SU-DHL-6 (cell line): ENCODE measurements around the gene HDAC7.
A peak's percentile ranks its signal among the peaks of the same experiment; 100 is the strongest.

Experiments used
- H2AFZ ChIP-seq: fragments of 200-600 bp; sonication (generic); 2 replicates; pipeline ENCODE4 v1.6.1; 2014; ENCODE audit warnings: low read depth, mild to moderate bottlenecking, moderate library complexity, mixed read lengths, antibody characterized with exemption, low read length; ENCODE audit not compliant: severe bottlenecking
- H3F3A ChIP-seq: fragments of 200-600 bp; shearing (Covaris generic); 2 replicates; pipeline ENCODE4 v1.6.0; 2016; ENCODE audit warnings: antibody characterized with exemption, mild to moderate bottlenecking; ENCODE audit not compliant: insufficient read depth
- H3K27ac ChIP-seq: fragments of 200-600 bp; sonication (generic); 2 replicates; pipeline ENCODE4 v1.5.1; 2016; ENCODE audit warnings: low read depth, mild to moderate bottlenecking, low read length, moderate library complexity, mixed read lengths
- H3K27me3 ChIP-seq: fragments of 200-600 bp; sonication (generic), shearing (Covaris generic); 2 replicates; pipeline ENCODE4 v1.6.0; 2014; ENCODE audit warnings: mild to moderate bottlenecking, low read length
- H3K36me3 ChIP-seq: fragments of 200-600 bp; sonication (generic); 2 replicates; pipeline ENCODE4 v1.6.1; 2014; ENCODE audit warnings: mild to moderate bottlenecking, low read length, mixed read lengths
- H3K4me2 ChIP-seq: fragments of 300-600, 200-600 bp; shearing (Covaris generic), sonication (generic); 2 replicates; pipeline ENCODE4 v1.6.0; 2014; ENCODE audit warnings: low read length, low read depth, mild to moderate bottlenecking; ENCODE audit not compliant: poor library complexity, severe bottlenecking
- H3K4me3 ChIP-seq: fragments of 200-600 bp; sonication (generic); 2 replicates; pipeline ENCODE4 v1.5.1; 2014; ENCODE audit warnings: antibody characterized with exemption, low read length, mild to moderate bottlenecking, mixed read lengths; ENCODE audit not compliant: insufficient read depth, poor library complexity, severe bottlenecking
- H3K79me2 ChIP-seq: fragments of 200-600 bp; sonication (generic); 2 replicates; pipeline ENCODE4 v1.6.1; 2014; ENCODE audit warnings: mild to moderate bottlenecking, low read length, moderate library complexity; ENCODE audit not compliant: insufficient read depth
- H3K9ac ChIP-seq: fragments of 200-600 bp; sonication (generic); 2 replicates; pipeline ENCODE4 v1.7.0; 2014; ENCODE audit warnings: mild to moderate bottlenecking, low read length
- H3K9me2 ChIP-seq: fragments of 200-600 bp; sonication (generic); replicated peaks from 2 replicates; pipeline ENCODE4 v1.6.1; 2014; ENCODE audit warnings: low read length; ENCODE audit not compliant: insufficient read depth
- H3K9me3 ChIP-seq: fragments of 200-600 bp; sonication (generic); 2 replicates; pipeline ENCODE4 v1.6.1; 2014; ENCODE audit warnings: low read length, mixed read lengths; ENCODE audit not compliant: insufficient read depth
- H4K20me1 ChIP-seq: fragments of 200-600 bp; sonication (generic); 2 replicates; pipeline ENCODE4 v1.6.1; 2014; ENCODE audit warnings: low read depth, mild to moderate bottlenecking, antibody characterized with exemption, low read length, moderate library complexity, mixed read lengths
- EZH2phosphoT487 ChIP-seq: fragments of 200-600 bp; sonication (generic), shearing (Covaris generic); conservative IDR thresholded peaks from 2 replicates; pipeline ENCODE4 v1.6.1; 2018; ENCODE audit warnings: mild to moderate bottlenecking, antibody characterized with exemption, low read length, moderate library complexity, mixed read lengths
- TF ChIP-seq, protein P1 (sequence below): fragments of 200-600 bp; sonication (generic); IDR thresholded peaks from one replicate; pipeline ENCODE4 v1.5.1; 2017; ENCODE audit warnings: antibody characterized with exemption, mild to moderate bottlenecking, low read length, moderate library complexity; ENCODE audit not compliant: insufficient read depth, poor library complexity, severe bottlenecking

HDAC7 gene

DNA sequence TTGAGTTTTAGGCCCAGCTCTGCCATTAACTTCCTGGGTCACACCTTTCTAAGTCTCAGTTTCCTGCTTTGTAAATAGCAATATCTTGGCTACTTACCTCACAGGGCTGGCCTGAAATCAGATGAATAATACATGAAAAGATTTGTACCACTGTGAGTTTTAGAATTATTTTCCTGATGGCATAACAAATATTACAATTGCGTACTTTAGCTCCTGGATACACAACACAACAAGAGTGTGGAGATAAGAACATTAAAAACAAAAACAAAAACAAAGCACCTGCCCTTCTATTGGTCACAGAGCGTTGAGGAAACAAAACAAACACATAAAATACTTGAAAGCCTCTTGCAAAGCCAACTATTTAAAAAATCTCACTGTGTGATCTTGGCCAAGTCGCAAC, 4.9 kb upstream of the HDAC7 start:
- no peak overlapping the region; the same call in 1 of the 2 replicates for H3K9ac ChIP-seq

DNA sequence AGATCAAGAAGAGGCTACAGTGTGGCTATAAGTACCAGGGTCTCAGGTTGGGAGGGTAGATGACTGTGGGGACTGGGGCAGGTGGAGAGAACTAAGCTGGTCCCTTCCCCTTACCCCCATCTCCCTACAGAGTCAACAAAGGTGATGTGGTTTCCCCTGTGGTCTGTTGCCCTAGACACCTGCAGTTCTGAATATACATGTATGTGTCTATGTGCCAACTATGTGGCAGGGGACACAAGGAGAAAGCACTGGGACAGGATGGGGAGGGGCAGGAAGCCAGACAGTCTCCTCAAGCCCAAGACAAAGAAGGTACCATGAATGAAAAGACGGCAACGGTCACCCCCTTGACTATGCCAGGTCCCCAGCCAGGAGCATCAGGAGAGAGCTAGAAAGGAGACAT, 4.5 kb upstream of the HDAC7 start:
- Histone ChIP-seq H3K4me2 (peak overlapping the region; percentile 43), H3K27ac (peak overlapping the region; percentile 81), H3K36me3 (no peaks in the 10 kb centered on the region), H3K9me2 (no peaks in the 10 kb centered on the region), H4K20me1 (no peaks in the 10 kb centered on the region), H2AFZ (no peak overlapping the region), H3K9ac (peak overlapping the region; percentile 13; the same call in 1 of the 2 replicates), H3K4me3 (no peak overlapping the region), H3K27me3 (no peaks in the 10 kb centered on the region), H3K9me3 (no peaks in the 10 kb centered on the region), H3K79me2 (peaks cover under 1% of the 10 kb centered on the region; the same call in 1 of the 2 replicates), H3F3A (peaks cover 19% of the 10 kb centered on the region)
- TF ChIP-seq, protein P1, sequence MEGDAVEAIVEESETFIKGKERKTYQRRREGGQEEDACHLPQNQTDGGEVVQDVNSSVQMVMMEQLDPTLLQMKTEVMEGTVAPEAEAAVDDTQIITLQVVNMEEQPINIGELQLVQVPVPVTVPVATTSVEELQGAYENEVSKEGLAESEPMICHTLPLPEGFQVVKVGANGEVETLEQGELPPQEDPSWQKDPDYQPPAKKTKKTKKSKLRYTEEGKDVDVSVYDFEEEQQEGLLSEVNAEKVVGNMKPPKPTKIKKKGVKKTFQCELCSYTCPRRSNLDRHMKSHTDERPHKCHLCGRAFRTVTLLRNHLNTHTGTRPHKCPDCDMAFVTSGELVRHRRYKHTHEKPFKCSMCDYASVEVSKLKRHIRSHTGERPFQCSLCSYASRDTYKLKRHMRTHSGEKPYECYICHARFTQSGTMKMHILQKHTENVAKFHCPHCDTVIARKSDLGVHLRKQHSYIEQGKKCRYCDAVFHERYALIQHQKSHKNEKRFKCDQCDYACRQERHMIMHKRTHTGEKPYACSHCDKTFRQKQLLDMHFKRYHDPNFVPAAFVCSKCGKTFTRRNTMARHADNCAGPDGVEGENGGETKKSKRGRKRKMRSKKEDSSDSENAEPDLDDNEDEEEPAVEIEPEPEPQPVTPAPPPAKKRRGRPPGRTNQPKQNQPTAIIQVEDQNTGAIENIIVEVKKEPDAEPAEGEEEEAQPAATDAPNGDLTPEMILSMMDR = no peak
- TF ChIP-seq EZH2phosphoT487 = no peak

More for the DNA sequence above, 4.9 kb upstream of the HDAC7 start:
- Histone ChIP-seq H3K9me3 (no peaks in the 10 kb centered on the region), H3K79me2 (no peaks in the 10 kb centered on the region), H2AFZ (no peak overlapping the region), H3K27ac (peak overlapping the region; percentile 81), H3K4me2 (peak overlapping the region; percentile 43), H4K20me1 (no peaks in the 10 kb centered on the region), H3K36me3 (no peaks in the 10 kb centered on the region), H3F3A (peaks cover 19% of the 10 kb centered on the region), H3K27me3 (no peaks in the 10 kb centered on the region), H3K9me2 (no peaks in the 10 kb centered on the region), H3K4me3 (no peak overlapping the region)
- TF ChIP-seq EZH2phosphoT487 = no peak
- TF ChIP-seq, protein P1 = no peak

DNA sequence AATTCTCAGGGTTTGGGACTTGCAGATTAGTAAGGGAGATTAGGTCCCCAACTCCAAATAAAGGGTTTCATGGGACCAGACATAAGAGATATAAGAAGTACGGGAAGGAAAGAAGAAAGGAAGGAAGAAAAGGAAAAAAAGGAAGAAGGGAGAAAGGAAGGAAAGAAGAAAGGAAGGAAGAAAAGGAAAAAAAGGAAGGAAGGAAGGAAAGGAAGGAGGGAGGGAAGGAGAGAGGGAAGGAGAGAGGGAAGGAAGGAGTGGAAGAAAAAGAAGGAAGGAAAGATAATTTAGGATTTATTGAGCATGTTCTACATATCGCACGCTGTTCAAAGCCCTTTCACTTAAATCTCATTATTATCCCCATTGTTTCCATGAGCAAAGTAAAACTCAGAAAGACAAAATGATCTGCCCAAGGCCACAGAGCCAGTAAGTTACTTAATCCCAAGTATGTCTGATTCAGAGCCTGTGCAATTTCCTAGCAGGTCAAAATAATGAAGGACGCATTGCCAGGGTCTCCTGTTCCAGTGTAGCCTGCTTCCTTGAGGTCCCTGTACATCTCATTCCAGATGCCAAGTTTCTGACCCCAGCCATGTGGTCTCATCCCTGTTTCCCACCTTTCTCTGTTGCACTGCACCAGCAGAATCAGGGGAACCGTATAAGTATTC, 3.9 kb upstream of the HDAC7 start:
- no peaks in the 10 kb centered on the region for H3K9me2 ChIP-seq
- H3K27me3 ChIP-seq = no peaks in the 10 kb centered on the region
- no peak overlapping the region for H3K4me3 ChIP-seq
- H3K79me2 ChIP-seq = peaks cover 7% of the 10 kb centered on the region; the same call in 1 of the 2 replicates
- H3F3A ChIP-seq = peaks cover 19% of the 10 kb centered on the region
- peak overlapping the region; percentile 81 for H3K27ac ChIP-seq
- H3K36me3 ChIP-seq = no peaks in the 10 kb centered on the region
- H3K9ac ChIP-seq = peak overlapping the region; percentile 13; the same call in 1 of the 2 replicates
- no peaks in the 10 kb centered on the region for H4K20me1 ChIP-seq
- no peaks in the 10 kb centered on the region for H3K9me3 ChIP-seq
- H3K4me2 ChIP-seq = peak overlapping the region; percentile 43
- TF ChIP-seq EZH2phosphoT487 = no peak
- TF ChIP-seq, protein P1 = no peak
- no peak overlapping the region for H2AFZ ChIP-seq
